HG03139 (cell line): ENCODE data around the gene FURIN.
A peak's percentile ranks its signal among the peaks of the same experiment; 100 is the strongest.
"Not testable (repeated sequence)": the region's sequence is repeated elsewhere in the genome, so short reads cannot be mapped to it uniquely, and the experiment has no call there.

Experiments used
- ATAC-seq: cut with Tn5 transposase; IDR thresholded peaks from one replicate; pipeline ENCODE4 v1.9.1; 2021; ENCODE audit not compliant: unreplicated experiment

The FURIN gene

GRCh38 chr15:90840954-90841353, 27.4 kb upstream of the FURIN start:
- ATAC-seq, result no peak

- ATAC-seq, result no peak
Observed at GRCh38 chr15:90844696-90845095, 23.7 kb upstream of the FURIN start.

GRCh38 chr15:90845201-90845949, 23.0 kb upstream of the FURIN start:
- peak; percentile 80 for ATAC-seq

GRCh38 chr15:90849424-90849823, 19.0 kb upstream of the FURIN start:
- ATAC-seq, result not testable (repeated sequence)

- ATAC-seq, result no peak
Observed at GRCh38 chr15:90851114-90851513, 17.3 kb upstream of the FURIN start.

- no peak for ATAC-seq
Observed at GRCh38 chr15:90851940-90852339, 16.4 kb upstream of the FURIN start.

GRCh38 chr15:90855139-90855538, 13.2 kb upstream of the FURIN start:
- no peak for ATAC-seq

- ATAC-seq, result no peak
Observed at GRCh38 chr15:90857337-90857736, 11.1 kb upstream of the FURIN start.

GRCh38 chr15:90857883-90858443, 10.4 kb upstream of the FURIN start:
- no peak for ATAC-seq

- no peak for ATAC-seq
Observed at GRCh38 chr15:90859234-90860131, 8.9 kb upstream of the FURIN start.

GRCh38 chr15:90860450-90860849, 7.9 kb upstream of the FURIN start:
- no peak for ATAC-seq

- ATAC-seq, result no peak
Observed at GRCh38 chr15:90860942-90861675, 7.3 kb upstream of the FURIN start.

- no peak for ATAC-seq
Observed at GRCh38 chr15:90862487-90862886, 5.9 kb upstream of the FURIN start.

- no peak for ATAC-seq
Observed at GRCh38 chr15:90862964-90863778, 5.2 kb upstream of the FURIN start.

GRCh38 chr15:90863987-90864386, 4.4 kb upstream of the FURIN start:
- ATAC-seq, result no peak

- no peak for ATAC-seq
Observed at GRCh38 chr15:90864507-90864906, 3.9 kb upstream of the FURIN start.

- ATAC-seq, result no peak
Observed at GRCh38 chr15:90865702-90866101, 2.7 kb upstream of the FURIN start.

- no peak for ATAC-seq
Observed at GRCh38 chr15:90866161-90866715, 2.1 kb upstream of the FURIN start.

- ATAC-seq, result no peak
Observed at GRCh38 chr15:90866800-90867199, 1.6 kb upstream of the FURIN start.

GRCh38 chr15:90869140-90869541, 753 bp downstream of the FURIN start:
- no peak for ATAC-seq
